GM12875 (cell line): ENCODE results near the gene PARP9.

Experiments
- H3K4me3 ChIP-seq: one replicate; pipeline ENCODE4 v1.5.1; 2011; ENCODE audit warnings: low read depth, low read length, control low read depth
- CTCF ChIP-seq: IDR thresholded peaks from 2 replicates; pipeline ENCODE4 v1.5.1; 2011; ENCODE audit warnings: low read depth, mild to moderate bottlenecking, control low read depth, inconsistent platforms, low read length, moderate library complexity, borderline replicate concordance; ENCODE audit not compliant: insufficient read depth

PARP9 gene

DNA sequence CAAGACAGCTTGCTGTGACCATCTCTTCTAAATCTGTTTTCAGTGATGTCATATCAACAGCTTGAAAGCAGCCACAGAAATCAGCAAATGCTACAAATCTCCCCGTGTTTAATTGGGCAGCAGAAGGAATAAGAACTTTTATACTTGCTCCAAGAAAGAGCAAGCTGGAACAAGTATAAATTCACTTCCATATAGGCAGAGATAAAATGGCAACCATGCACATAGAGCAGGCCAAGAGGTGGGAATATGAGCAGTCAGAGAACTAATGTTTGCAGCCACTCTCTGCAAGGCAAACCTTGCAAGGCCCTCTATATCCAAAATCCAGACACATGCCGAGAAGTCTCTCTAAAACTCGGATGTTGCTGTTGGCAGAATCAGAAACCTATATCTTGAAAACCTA is 16.0 kb downstream of the PARP9 start:
- no peak for TF ChIP-seq CTCF
- no peak overlapping the region for H3K4me3 ChIP-seq

DNA sequence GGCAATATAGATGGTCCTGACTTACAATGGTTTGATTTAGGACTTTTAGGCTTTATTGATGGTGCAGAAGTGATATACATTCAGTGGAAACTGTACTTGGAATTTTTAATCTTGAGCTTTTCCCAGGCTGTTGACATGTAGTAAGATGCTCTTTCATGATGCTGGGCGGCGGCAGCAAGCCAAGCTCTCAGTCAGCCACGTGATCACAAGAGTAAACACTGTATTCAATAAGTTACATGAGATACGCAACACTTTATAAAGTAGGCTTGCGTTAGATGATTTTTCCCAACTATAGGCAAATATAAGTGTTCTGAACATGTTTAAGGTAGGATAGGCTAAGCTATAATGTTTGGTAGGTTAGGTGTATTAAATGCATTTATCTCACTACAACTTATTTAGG is 17.9 kb downstream of the PARP9 start:
- H3K4me3 ChIP-seq: no peak overlapping the region
- no peak for TF ChIP-seq CTCF

DNA sequence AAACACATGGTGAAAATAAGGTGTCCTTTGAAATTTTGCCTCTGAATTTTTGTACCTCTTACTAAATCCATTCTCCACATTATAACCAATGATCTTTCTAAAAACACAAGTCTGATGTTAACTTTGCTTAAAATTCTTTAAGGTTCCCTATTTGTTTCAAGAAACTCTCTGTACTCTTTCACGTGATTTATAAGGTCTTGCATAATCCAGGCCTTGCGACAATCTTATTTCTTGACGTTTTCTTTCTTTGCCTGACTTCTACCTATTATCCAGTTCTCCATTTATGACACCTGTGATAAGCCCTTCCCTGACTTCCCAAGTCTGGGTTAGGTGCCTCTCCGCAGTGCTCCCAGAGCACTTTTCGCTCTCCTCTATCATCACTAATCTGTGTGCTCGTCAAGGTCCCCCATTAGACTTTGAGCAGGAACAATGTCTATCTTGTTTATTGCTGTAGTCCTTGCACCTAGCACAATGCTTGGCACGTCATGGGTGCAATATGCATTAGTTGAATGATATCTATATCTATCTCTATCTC is 25.1 kb downstream of the PARP9 start:
- no peak overlapping the region for H3K4me3 ChIP-seq
- no peak for TF ChIP-seq CTCF

- H3K4me3 ChIP-seq: no peak overlapping the region
Observed at GRCh38 chr3:122536632-122537001, 27.5 kb downstream of the PARP9 start.

GRCh38 chr3:122535964-122536631 is 28.0 kb downstream of the PARP9 start:
- H3K4me3 ChIP-seq: no peak overlapping the region
- no peak for TF ChIP-seq CTCF

More at GRCh38 chr3:122536632-122537001, 27.5 kb downstream of the PARP9 start:
- no peak for TF ChIP-seq CTCF

- H3K4me3 ChIP-seq: no peak overlapping the region
- no peak for TF ChIP-seq CTCF
Observed at GRCh38 chr3:122533931-122534334, 30.2 kb downstream of the PARP9 start.

DNA sequence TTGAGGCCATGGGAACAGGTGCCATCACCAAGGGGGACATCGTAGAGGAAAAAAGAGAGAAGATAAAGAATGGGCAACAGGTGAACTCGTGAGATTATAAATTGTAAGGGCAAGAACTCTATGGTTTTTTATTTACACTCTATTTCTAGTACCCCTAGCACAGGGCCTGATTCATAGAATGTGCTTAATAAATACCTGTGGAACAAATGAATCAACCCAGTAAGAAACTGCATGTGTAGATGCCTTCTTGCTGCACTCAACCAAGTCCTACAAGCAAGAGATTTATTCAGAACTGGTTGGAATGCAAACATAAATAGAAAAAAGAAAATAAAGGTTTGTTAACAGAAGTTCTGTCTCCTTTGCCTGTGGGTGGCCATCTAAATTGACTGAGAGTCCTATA is 30.6 kb downstream of the PARP9 start:
- TF ChIP-seq CTCF: no peak
- H3K4me3 ChIP-seq: no peak overlapping the region
